Glomerular visceral epithelial cell (primary cell): ENCODE measurements around the gene BLOC1S1.

ENCODE experiments used
- DNase-seq: peaks from one replicate; pipeline ENCODE4 v3.0.0-alpha.2; 2016; ENCODE audit errors: extremely low spot score

BLOC1S1 gene

GRCh38 chr12:55728186-55728938, 12.5 kb downstream of the BLOC1S1 start:
- peak; percentile 74 for DNase-seq

GRCh38 chr12:55728939-55729818, 13.3 kb downstream of the BLOC1S1 start, which contains the start of gene CD63:
CD63 (minus strand) TSS chr12:55729009; CDS start chr12:55728341, 668 bp downstream.
- peak; percentile 89 for DNase-seq

GRCh38 chr12:55729819-55730818, 14.3 kb downstream of the BLOC1S1 start:
- DNase-seq, result peak; percentile 69

GRCh38 chr12:55732288-55732687, 16.4 kb downstream of the BLOC1S1 start:
- DNase-seq, result no peak

GRCh38 chr12:55733021-55733555, 17.2 kb downstream of the BLOC1S1 start:
- no peak for DNase-seq

GRCh38 chr12:55733858-55734257, 18.0 kb downstream of the BLOC1S1 start:
- no peak for DNase-seq

- DNase-seq, result no peak
These were observed 18.7 kb downstream of the BLOC1S1 start for GRCh38 chr12:55734595-55734994.

- DNase-seq, result no peak
These were observed 20.2 kb downstream of the BLOC1S1 start for GRCh38 chr12:55736076-55736475.

- DNase-seq, result peak; percentile 59
These were observed 21.1 kb downstream of the BLOC1S1 start for GRCh38 chr12:55736780-55737580.

GRCh38 chr12:55737581-55738122, 21.8 kb downstream of the BLOC1S1 start:
- no peak for DNase-seq

- peak; percentile 83 for DNase-seq
These were observed 22.5 kb downstream of the BLOC1S1 start for GRCh38 chr12:55738123-55739024.

- no peak for DNase-seq
These were observed 23.2 kb downstream of the BLOC1S1 start for GRCh38 chr12:55739025-55739378.

- no peak for DNase-seq
These were observed 26.3 kb downstream of the BLOC1S1 start for GRCh38 chr12:55741931-55742680.

- DNase-seq, result peak; percentile 82
These were observed 27.0 kb downstream of the BLOC1S1 start, which contains the start of gene GDF11 for GRCh38 chr12:55742719-55743405. GDF11 (plus strand) TSS chr12:55743122; CDS start chr12:55743317, 195 bp downstream.

GRCh38 chr12:55743406-55744339, 27.8 kb downstream of the BLOC1S1 start:
- peak; percentile 63 for DNase-seq

- DNase-seq, result no peak
These were observed 28.6 kb downstream of the BLOC1S1 start for GRCh38 chr12:55744340-55745030.
